ENCODE measurements around the gene IL17RA.

Gene IL17RA

DNA sequence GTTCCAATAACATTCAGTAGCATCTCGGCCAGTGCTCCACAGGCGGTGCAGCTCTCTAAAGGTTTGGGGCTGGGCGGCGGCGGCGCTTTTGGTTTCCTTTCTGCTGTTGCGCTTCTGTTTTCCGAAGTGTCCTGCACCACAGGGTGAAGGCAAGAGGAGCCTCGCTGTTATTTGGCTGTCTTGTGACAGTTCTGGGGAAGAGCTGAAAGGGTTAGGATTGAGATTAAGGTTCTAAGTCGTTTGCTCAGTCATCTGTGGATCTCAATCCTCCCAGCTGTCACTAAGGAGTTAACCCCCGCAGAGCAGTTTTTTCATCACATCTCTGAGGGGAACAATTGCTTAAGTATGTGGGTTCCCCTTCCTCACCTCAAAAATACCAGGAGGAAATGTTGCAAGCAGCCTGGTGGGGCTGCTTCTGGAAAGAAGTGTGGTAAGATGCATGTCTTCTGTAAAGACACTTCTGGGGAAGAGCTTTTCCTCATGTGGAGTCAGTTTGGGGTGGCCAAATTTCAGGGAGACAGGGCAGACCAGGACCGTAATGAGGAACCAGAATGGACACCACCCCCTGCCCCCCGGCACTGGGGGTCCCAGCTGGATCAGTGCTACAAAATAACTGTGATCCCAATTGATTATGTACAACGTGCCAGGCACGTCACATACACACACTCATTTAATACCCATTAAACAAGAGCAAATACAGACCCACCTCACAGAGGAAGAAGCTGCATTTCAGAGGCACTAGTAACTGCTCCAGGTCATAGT, 22.2 kb downstream of the IL17RA start:
- peak; percentile 36 for DNase-seq

DNA sequence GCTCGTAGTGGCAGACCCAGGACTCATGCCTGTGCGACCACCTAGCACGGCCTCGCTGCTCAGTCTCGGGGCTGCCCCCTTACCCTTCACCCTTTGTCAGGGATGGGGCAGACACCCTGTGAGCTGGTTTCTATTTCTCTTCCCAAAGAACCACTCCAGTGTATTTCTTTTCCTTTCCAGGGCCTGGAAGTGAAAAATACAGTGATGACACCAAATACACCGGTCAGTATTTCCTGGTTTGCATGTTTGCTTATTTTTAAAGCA, 22.7 kb downstream of the IL17RA start:
- no peak for DNase-seq

DNA sequence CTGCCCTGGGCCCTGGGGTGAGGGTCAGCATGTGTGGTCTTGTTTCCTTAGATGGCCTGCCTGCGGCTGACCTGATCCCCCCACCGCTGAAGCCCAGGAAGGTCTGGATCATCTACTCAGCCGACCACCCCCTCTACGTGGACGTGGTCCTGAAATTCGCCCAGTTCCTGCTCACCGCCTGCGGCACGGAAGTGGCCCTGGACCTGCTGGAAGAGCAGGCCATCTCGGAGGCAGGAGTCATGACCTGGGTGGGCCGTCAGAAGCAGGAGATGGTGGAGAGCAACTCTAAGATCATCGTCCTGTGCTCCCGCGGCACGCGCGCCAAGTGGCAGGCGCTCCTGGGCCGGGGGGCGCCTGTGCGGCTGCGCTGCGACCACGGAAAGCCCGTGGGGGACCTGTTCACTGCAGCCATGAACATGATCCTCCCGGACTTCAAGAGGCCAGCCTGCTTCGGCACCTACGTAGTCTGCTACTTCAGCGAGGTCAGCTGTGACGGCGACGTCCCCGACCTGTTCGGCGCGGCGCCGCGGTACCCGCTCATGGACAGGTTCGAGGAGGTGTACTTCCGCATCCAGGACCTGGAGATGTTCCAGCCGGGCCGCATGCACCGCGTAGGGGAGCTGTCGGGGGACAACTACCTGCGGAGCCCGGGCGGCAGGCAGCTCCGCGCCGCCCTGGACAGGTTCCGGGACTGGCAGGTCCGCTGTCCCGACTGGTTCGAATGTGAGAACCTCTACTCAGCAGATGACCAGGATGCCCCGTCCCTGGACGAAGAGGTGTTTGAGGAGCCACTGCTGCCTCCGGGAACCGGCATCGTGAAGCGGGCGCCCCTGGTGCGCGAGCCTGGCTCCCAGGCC, 23.7 kb downstream of the IL17RA start:
- DNase-seq: no peak

DNA sequence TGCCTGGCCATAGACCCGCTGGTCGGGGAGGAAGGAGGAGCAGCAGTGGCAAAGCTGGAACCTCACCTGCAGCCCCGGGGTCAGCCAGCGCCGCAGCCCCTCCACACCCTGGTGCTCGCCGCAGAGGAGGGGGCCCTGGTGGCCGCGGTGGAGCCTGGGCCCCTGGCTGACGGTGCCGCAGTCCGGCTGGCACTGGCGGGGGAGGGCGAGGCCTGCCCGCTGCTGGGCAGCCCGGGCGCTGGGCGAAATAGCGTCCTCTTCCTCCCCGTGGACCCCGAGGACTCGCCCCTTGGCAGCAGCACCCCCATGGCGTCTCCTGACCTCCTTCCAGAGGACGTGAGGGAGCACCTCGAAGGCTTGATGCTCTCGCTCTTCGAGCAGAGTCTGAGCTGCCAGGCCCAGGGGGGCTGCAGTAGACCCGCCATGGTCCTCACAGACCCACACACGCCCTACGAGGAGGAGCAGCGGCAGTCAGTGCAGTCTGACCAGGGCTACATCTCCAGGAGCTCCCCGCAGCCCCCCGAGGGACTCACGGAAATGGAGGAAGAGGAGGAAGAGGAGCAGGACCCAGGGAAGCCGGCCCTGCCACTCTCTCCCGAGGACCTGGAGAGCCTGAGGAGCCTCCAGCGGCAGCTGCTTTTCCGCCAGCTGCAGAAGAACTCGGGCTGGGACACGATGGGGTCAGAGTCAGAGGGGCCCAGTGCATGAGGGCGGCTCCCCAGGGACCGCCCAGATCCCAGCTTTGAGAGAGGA, 24.5 kb downstream of the IL17RA start:
- DNase-seq: no peak

DNA sequence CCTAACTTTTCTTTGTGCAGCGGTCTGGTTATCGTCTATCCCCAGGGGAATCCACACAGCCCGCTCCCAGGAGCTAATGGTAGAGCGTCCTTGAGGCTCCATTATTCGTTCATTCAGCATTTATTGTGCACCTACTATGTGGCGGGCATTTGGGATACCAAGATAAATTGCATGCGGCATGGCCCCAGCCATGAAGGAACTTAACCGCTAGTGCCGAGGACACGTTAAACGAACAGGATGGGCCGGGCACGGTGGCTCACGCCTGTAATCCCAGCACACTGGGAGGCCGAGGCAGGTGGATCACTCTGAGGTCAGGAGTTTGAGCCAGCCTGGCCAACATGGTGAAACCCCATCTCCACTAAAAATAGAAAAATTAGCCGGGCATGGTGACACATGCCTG, 25.2 kb downstream of the IL17RA start:
- no peak for DNase-seq

DNA sequence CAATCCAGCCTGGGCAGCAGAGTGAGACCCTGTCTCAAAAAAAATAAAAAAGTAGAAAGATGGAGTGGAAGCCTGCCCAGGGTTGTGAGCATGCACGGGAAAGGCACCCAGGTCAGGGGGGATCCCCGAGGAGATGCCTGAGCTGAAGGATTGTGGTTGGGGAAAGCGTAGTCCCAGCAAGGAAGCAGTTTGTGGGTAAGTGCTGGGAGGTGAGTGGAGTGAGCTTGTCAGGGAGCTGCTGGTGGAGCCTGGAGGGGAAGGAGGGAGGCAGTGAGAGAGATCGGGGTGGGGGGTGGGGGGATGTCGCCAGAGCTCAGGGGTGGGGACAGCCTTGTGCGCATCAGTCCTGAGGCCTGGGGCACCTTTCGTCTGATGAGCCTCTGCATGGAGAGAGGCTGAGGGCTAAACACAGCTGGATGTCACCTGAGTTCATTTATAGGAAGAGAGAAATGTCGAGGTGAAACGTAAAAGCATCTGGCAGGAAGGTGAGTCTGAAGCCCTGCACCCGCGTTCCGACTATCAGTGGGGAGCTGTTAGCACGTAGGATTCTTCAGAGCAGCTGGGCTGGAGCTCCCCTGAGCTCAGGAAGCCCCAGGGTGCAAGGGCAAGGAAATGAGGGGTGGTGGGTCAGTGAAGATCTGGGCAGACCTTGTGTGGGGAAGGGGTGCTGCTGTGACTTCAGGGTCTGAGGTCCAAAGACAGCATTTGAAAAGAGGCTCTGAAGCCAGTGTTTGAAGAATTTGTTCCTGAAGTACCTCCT, 26.2 kb downstream of the IL17RA start:
- no peak for DNase-seq

DNA sequence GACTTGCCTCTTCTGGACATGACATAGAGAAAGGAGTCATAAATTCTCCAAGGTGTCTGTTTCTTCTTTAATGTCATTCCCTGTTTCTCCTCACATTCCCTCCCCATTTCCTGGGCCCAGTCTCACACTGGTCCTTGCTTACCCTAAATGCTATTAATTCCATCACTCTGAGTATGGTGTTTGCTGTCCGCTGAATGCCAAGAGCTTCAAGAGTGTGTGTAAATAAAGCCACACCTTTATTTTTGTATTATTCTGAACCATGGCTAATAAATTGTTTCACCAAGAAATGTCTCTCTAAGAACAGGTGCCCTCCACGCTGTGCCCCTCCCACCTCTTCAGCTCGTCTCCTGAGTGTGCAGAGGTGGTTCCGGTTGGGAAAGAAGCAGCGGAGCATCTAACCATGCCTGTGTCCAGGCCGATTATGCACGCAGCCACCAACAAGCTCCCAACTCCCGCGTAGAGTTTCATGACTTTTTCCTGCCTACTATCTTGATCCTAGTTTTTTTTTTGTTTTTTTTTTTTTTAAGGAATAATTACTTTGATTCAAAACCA, 27.8 kb downstream of the IL17RA start:
- DNase-seq: no peak

DNA sequence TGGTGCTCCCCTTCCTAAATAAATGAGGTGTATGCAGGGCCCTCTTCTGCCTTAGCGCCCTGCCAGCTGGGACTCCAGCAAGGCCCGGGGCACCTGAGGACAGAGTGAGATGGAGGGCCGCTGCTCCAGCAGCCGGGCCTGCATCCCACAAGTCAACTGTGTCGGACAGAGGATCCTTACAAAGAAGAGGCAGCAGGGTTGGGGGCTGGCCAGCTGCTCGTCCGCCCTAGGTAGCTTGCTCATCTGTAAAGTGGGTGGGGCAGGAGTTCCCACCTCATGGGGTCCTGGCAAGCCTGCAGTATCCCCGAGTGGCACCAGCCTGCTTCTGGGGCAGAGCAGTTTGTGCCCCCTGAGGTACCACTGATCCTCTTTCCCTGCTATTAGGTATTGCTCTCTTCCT, 28.8 kb downstream of the IL17RA start:
- DNase-seq: no peak

DNA sequence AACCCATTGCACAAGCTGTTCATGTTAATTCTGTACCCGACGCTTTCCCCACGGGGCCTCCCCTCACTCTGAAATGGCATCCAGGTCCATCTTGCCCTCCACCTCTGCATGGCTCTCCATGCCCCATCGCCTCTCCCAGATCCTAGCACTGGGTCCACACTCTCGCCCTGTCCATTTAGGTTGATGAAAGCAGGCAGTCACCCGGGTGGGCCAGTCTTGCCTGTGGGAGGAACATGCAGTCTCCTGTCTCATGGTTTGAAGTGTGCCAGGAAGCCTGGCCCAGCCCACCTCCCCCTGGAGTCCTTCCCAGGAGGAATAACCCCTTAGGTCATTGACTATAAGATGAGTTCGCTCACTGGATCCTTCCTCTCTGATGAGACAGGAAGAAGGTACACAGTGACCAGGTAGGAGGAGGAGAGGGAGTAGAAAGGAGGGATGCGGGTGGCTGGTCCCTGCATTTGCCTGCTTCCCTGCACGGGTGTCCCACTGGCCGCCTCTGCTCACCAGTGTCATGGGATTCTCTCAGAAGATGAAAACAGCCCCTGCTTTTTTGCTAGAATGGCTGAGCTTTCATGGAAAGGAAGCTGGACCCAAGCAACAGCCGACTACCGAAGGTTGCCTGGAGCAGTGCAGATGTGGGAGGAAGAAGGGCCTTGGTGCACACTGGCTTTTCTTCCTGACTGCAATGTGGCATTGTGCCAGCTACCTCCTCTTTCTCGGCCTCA, 29.5 kb downstream of the IL17RA start:
- no peak for DNase-seq

DNA sequence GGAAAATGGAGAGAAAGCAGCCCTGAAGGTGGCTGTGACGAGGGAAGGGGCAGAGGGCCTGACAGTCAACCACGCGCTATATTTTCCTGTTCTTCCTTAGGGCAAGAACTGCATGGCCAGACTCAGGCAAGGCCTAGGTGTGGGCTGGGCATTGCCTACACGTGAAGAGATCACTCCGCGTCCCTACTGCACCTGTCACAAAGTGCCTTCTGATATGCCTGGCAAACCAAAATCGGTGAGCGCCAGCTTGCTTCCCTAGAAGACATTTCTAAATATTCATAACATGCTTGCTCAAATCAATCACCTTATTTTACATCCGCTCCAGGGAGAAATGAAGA, 30.1 kb downstream of the IL17RA start:
- no peak for DNase-seq

DNA sequence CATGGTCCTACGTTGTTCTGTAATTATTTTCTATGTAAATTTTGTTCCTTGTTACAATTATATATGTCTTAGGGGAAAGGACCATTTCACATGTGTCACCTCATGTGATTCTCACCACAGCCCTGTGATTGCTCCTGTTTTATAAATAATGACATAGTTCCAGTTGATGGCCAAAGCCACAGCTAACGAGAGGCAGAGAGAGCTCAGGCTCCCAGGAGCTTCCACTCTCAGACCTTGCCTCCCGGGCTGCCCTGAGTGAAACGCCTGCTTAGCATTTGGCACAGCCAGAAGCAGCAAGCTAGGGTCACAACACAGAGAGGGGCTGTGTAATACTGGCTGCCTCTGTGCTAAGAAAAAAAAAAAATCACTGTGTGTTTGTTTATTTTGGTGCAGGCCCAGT, 30.4 kb downstream of the IL17RA start:
- no peak for DNase-seq

DNA sequence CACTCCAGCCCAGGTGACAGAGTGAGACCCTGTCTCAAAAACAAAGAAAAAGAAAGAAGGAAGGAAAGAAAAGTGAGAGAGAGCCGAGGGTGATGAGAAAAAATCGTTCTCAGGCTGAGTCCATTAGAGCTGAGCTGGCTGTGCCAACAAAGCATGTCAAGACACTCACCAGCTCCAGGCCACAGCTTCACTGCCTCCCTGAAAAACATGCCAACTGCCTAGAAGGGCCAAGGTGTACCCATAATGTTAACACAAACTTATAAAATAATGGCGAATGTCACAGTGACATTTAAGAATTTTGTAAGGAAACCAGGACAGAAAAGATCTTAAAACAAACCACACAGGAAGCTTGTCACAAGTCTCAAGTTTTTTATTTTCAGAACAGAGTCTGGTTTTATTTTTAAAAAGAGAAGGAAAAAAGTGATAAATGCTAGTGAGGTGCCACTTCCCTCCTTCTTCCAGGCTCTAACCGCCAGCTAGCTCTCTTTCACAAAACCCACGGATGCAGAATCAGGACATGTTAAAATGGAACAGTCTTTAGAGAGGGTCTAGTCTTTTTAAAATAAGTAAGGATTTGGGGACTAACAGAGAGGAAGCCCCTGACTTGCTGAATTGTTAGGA, 31.3 kb downstream of the IL17RA start:
- no peak for DNase-seq

DNA sequence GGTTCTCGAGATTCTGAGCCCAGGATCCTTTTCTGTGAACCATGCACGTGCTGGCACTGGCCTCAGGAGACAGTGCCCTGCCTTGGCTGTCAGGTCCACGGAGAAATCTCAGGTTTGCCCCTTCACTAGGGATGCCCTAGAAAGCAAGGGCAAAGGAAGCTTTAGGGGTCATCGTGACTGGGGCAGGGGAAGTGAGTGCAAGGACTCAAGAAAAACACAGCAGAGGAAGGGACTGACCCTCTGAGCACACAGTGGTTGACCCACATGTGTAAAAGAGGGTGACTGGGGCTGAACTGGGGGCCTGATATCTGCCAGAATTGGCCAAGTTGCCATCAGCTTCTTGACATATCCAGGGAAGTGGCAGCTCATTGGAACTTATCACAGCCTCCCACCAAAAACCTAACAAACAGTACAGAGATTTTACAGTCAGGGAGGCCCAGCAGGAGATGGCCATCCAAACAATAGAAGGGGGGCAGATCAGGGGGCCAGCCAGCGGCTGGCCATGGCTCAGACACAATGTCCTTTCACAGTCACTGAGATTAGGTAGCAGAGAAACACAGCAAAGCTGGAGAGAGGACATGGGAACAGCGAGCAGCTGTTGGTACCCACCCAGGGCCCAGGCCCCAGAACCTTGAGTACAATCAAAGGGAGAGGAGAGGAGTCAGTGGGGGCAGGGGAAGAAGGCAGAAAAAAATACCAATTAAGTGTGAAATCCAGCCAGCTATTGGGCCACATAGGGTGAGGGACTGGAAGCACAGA, 32.0 kb downstream of the IL17RA start:
- no peak for DNase-seq

DNA sequence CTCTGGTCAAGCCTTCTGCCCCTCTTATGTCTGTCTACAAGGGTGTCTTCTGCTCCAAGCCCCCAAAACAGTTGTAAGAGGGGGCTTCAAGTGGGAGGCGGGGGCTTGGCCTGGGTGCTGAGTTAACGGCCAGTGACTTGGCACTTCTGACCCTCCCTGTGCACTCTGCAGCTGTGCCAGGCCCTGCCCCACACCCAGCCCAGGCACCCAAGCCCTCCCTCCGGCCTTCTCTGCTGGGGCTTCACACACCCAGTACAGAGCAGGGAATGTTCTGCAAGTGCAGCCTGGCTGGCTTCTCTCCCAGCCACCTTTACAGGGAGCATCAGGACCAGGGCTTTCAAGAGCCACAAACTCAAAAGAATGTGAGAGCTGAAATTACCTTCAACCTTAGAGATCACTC, 32.6 kb downstream of the IL17RA start:
- DNase-seq: no peak

DNA sequence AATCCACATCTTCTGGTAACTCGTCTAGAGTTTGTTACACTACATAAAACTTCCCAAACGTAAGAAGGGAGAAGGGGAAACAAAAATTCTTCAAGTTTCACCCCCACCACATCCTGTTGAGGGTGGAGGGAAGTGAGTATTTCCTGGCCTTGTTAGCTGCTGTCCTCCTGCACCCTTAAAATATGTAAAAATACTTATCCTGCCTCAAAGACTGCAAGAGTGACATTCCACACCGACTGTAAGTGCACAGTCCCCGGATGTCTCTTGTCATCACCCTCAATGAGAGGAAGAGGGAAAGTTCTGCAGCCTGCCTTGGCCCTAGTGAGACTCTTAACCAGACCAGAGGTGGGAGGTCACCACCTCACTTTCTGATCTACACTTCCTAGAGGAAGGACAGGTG, 33.1 kb downstream of the IL17RA start:
- DNase-seq: no peak

DNA sequence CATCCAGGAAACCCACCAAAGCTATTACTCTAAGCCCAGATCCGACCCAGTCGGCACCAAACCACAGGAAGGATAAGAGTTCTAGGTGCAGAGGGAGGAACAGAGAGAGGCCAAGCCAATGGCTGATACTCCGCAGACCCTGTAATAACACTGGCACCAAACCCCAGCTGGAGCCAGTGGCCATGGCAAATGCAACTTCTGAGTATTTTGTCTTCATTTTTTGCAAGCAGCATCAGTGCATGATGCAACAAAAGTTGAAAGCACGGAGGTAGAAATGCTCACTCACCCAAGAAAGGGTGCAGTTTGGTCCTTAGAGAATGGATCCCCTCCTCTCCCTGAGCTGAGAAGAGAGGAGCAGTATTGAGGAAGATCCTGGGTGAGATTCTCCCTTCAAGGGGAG, 33.5 kb downstream of the IL17RA start:
- DNase-seq: no peak

DNA sequence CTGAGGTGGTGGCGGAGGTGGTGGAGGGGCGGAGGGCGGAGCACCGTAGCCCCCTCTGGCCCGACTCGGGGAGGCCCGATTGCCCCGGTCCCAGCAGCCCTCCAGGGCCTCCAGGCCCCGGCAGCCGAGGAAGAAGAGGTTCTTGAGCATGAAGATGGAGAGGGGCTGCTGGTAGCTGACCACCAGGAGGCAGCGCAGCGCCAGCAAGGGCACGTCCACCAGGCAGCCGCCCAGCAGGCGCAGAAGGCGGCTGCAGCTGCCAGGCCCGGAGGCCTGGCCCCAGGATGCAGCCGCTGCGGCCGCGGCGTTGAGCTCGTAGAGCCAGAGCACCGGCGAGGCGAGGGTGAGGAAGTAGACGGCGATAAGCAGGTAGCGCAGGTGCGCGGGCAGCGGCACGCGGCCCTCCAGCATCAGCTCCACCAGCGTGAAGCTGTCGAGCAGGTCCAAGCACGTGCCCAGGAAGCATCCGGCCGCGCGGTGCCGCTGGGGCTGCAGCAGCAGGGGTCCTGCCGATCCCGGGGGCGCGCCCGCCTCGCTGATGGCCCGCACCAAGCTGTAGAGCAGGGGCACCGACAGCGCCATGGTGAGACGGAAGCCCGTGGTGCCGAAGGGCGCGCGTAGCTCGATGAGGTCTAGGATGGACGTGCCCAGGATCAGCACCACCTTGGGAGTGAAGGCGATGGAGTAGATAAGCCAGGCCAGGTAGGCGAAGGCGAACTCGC, 34.8 kb downstream of the IL17RA start:
- no peak for DNase-seq

DNA sequence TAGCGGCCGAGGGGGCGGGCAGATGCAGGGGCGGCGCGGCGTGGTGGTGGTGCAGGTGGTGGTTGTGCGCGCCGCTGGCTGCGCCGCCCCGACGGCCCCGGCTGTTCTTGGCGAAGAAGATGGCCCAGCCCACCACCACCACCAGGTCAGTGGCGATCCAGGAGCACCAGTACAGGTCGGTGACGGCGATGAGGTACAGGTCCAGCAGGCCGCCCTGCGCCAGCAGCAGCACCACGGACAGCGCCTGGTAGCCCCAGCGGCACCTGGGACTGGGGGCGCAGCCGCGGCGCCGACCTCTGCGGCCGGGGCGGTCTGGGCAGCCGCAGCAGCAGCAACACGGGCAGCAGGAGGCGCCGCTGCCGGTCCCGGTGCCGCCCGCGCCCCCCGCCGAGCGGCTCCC, 35.5 kb downstream of the IL17RA start:
- DNase-seq: peak; percentile 59

DNA sequence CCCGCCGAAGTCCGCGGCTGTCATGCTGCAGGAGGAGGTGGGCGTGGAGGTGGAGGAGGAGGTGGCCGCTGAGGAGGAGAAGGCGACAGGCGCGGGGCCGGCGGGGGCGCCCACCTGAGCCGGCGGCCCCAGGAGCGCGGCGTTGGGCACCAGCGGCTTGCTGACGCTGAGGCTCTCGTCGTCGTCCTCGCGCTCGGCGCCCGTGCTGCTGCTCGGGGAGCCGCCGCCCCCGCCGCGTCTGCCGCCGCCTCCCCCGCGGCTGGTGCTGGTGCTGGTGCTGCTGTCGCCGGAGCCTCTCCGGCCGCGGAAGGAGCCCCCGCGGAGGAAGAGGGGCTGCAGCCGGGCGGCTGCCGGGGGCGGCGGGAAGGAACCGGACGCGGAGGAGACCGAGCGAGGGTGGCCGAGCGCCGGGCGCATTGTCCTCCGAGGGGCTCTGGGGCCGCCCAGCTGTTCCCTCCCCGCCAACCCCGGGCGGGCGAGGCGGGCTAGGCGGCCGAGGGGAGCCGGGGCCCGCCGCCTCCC, 36.0 kb downstream of the IL17RA start:
- DNase-seq: no peak

Data from CD4-positive, alpha-beta T cell treated with Interleukin-15 for 1 hour (primary cell).